ENCODE results near the gene PHACTR4. TPM values are rescaled to one million over a fixed set of nuclear protein-coding genes. Genes with fewer than 3 reads are reported as not detected.
"Not testable (repeated sequence)": the region's sequence is repeated elsewhere in the genome, so short reads cannot be mapped to it uniquely, and the experiment has no call there.

PHACTR4 gene
- total RNA-seq, 1 experiment from 2014 or later: 9.1 TPM

- intact Hi-C loops (cut with micrococcal nuclease): no loop called here
- H3K36me3 ChIP-seq (ENCODE audit: low read depth, low read length): no peaks in the 10 kb centered on the region; the same call in 1 of the 2 replicates
- no TSS peak for BruUV-seq (replicated peaks)
- no peaks in the 10 kb centered on the region for H3K9me2 ChIP-seq (replicated peaks; ENCODE audit: low read length)
- H3K4me3 ChIP-seq (ENCODE audit: low read length): no peak overlapping the region
- H4K20me1 ChIP-seq (ENCODE audit: low read length): no peaks in the 10 kb centered on the region
- H3K27me3 ChIP-seq (ENCODE audit: low read length): no peaks in the 10 kb centered on the region
- TF ChIP-seq CTCF (conservative IDR thresholded peaks at IDR 0.05; ENCODE audit: low read depth, low read length) (no peak), EZH2 (IDR thresholded peaks at IDR 0.05; ENCODE audit: low read length, unreplicated experiment) (no peak), EZH2phosphoT487 (IDR thresholded peaks at IDR 0.05; ENCODE audit: borderline replicate concordance, low read length) (no peak)
- H3K27ac ChIP-seq (ENCODE audit: low read length): no peak overlapping the region
- H3K9ac ChIP-seq (ENCODE audit: low read length): no peak overlapping the region
- ChIA-PET CTCF (no interaction called here), POLR2A (ENCODE audit: unreplicated experiment) (no interaction called here)
- H3K4me1 ChIP-seq (ENCODE audit: insufficient read depth, low read length): peaks cover 4% of the 10 kb centered on the region
- peaks cover 76% of the 10 kb centered on the region for H3K79me2 ChIP-seq (ENCODE audit: low read length)
- no peak overlapping the region for H3K4me2 ChIP-seq (ENCODE audit: low read length)
- no peaks in the 10 kb centered on the region for H3F3A ChIP-seq (ENCODE audit: low read length, unreplicated experiment)
- no peak overlapping the region for H2AFZ ChIP-seq (ENCODE audit: low read length)
- ATAC-seq (no peak), DNase-seq (no peak)
- H3K9me3 ChIP-seq (ENCODE audit: low read length): no peaks in the 10 kb centered on the region
Measured at GRCh38 chr1:28378906-28379305, 9.4 kb downstream of the PHACTR4 start.

- no peak overlapping the region for H3K9ac ChIP-seq (ENCODE audit: low read length)
- CTCF ChIA-PET: no interaction called here
- no peaks in the 10 kb centered on the region for H3K9me2 ChIP-seq (replicated peaks; ENCODE audit: low read length)
- ATAC-seq: no peak
- no peak overlapping the region for H2AFZ ChIP-seq (ENCODE audit: low read length)
- no peak overlapping the region for H3K27ac ChIP-seq (ENCODE audit: low read length)
- TF ChIP-seq EZH2phosphoT487 (IDR thresholded peaks at IDR 0.05; ENCODE audit: borderline replicate concordance, low read length) (no peak), CTCF (conservative IDR thresholded peaks at IDR 0.05; ENCODE audit: low read depth, low read length) (no peak), EZH2 (IDR thresholded peaks at IDR 0.05; ENCODE audit: low read length, unreplicated experiment) (no peak)
- no peaks in the 10 kb centered on the region for H4K20me1 ChIP-seq (ENCODE audit: low read length)
- H3K9me3 ChIP-seq (ENCODE audit: low read length): no peaks in the 10 kb centered on the region
- POLR2A ChIA-PET (ENCODE audit: unreplicated experiment): no interaction called here
- no peaks in the 10 kb centered on the region for H3F3A ChIP-seq (ENCODE audit: low read length, unreplicated experiment)
- DNase-seq: no peak
- H3K4me1 ChIP-seq (ENCODE audit: insufficient read depth, low read length): no peaks in the 10 kb centered on the region
- H3K27me3 ChIP-seq (ENCODE audit: low read length): no peaks in the 10 kb centered on the region
- H3K4me3 ChIP-seq (ENCODE audit: low read length): no peak overlapping the region
- no TSS peak for BruUV-seq (replicated peaks)
- no peaks in the 10 kb centered on the region; the same call in 1 of the 2 replicates for H3K36me3 ChIP-seq (ENCODE audit: low read depth, low read length)
- no peak overlapping the region for H3K4me2 ChIP-seq (ENCODE audit: low read length)
- intact Hi-C loops (cut with micrococcal nuclease): no loop called here
- H3K79me2 ChIP-seq (ENCODE audit: low read length): peaks cover 78% of the 10 kb centered on the region
Measured at GRCh38 chr1:28380394-28380793, 10.9 kb downstream of the PHACTR4 start.

GRCh38 chr1:28383785-28384184 is 14.2 kb downstream of the PHACTR4 start:
- H3K9ac ChIP-seq (ENCODE audit: low read length); H3K27me3 ChIP-seq (ENCODE audit: low read length); H3K27ac ChIP-seq (ENCODE audit: low read length); POLR2A ChIA-PET (ENCODE audit: unreplicated experiment); DNase-seq; H3K4me3 ChIP-seq (ENCODE audit: low read length); ATAC-seq; H2AFZ ChIP-seq (ENCODE audit: low read length); intact Hi-C loops (cut with micrococcal nuclease); H4K20me1 ChIP-seq (ENCODE audit: low read length); CTCF ChIA-PET; BruUV-seq (replicated peaks); H3K36me3 ChIP-seq (ENCODE audit: low read depth, low read length); H3K4me1 ChIP-seq (ENCODE audit: insufficient read depth, low read length); H3K9me3 ChIP-seq (ENCODE audit: low read length); H3K4me2 ChIP-seq (ENCODE audit: low read length); H3K9me2 ChIP-seq (replicated peaks; ENCODE audit: low read length); H3F3A ChIP-seq (ENCODE audit: low read length, unreplicated experiment): not testable (repeated sequence)
- H3K79me2 ChIP-seq (ENCODE audit: low read length): peaks cover 89% of the 10 kb centered on the region
